ENCODE results near the gene AQP12A.
"Not testable (repeated sequence)": the region's sequence is repeated elsewhere in the genome, so short reads cannot be mapped to it uniquely, and the experiment has no call there.

AQP12A gene

GRCh38 chr2:240687741-240688552 is 3.7 kb upstream of the AQP12A start:
- DNase-seq (ENCODE audit: extremely low read depth, insufficient read length) = no peak
- no peak overlapping the region for H3K4me3 ChIP-seq (replicated peaks; ENCODE audit: low read depth, low read length)
- no peak for TF ChIP-seq CTCF (IDR thresholded peaks at IDR 0.05; ENCODE audit: insufficient read depth, low read length, poor library complexity, severe bottlenecking)
- no peaks in the 10 kb centered on the region for H3K27me3 ChIP-seq (replicated peaks; ENCODE audit: control insufficient read depth, insufficient read depth, low read length)
- H3K36me3 ChIP-seq (ENCODE audit: control insufficient read depth, insufficient read depth, low read length) = no peaks in the 10 kb centered on the region

GRCh38 chr2:240688553-240688919 is 3.1 kb upstream of the AQP12A start:
- Histone ChIP-seq H3K27me3 (replicated peaks; ENCODE audit: control insufficient read depth, insufficient read depth, low read length) (no peaks in the 10 kb centered on the region), H3K4me3 (replicated peaks; ENCODE audit: low read depth, low read length) (no peak overlapping the region), H3K36me3 (ENCODE audit: control insufficient read depth, insufficient read depth, low read length) (no peaks in the 10 kb centered on the region)
- TF ChIP-seq CTCF (IDR thresholded peaks at IDR 0.05; ENCODE audit: insufficient read depth, low read length, poor library complexity, severe bottlenecking) = no peak
- DNase-seq (ENCODE audit: extremely low read depth, insufficient read length) = no peak

- H3K27me3 ChIP-seq (replicated peaks; ENCODE audit: control insufficient read depth, insufficient read depth, low read length) = no peaks in the 10 kb centered on the region
- no peak for TF ChIP-seq CTCF (IDR thresholded peaks at IDR 0.05; ENCODE audit: insufficient read depth, low read length, poor library complexity, severe bottlenecking)
- H3K36me3 ChIP-seq (ENCODE audit: control insufficient read depth, insufficient read depth, low read length) = no peaks in the 10 kb centered on the region
- no peak for DNase-seq (ENCODE audit: extremely low read depth, insufficient read length)
- H3K4me3 ChIP-seq (replicated peaks; ENCODE audit: low read depth, low read length) = no peak overlapping the region
These were observed 1.7 kb upstream of the AQP12A start for GRCh38 chr2:240689975-240690374.

- not testable (repeated sequence) for DNase-seq (ENCODE audit: extremely low read depth, insufficient read length); H3K27me3 ChIP-seq (replicated peaks; ENCODE audit: control insufficient read depth, insufficient read depth, low read length); H3K4me3 ChIP-seq (replicated peaks; ENCODE audit: low read depth, low read length); H3K36me3 ChIP-seq (ENCODE audit: control insufficient read depth, insufficient read depth, low read length)
These were observed 1.1 kb upstream of the AQP12A start for GRCh38 chr2:240690421-240691074.

- H3K36me3 ChIP-seq (ENCODE audit: control insufficient read depth, insufficient read depth, low read length); DNase-seq (ENCODE audit: extremely low read depth, insufficient read length); H3K27me3 ChIP-seq (replicated peaks; ENCODE audit: control insufficient read depth, insufficient read depth, low read length); H3K4me3 ChIP-seq (replicated peaks; ENCODE audit: low read depth, low read length): not testable (repeated sequence)
These were observed 615 bp upstream of the AQP12A start for GRCh38 chr2:240691075-240691427.

- DNase-seq (ENCODE audit: extremely low read depth, insufficient read length); H3K4me3 ChIP-seq (replicated peaks; ENCODE audit: low read depth, low read length); H3K27me3 ChIP-seq (replicated peaks; ENCODE audit: control insufficient read depth, insufficient read depth, low read length); H3K36me3 ChIP-seq (ENCODE audit: control insufficient read depth, insufficient read depth, low read length): not testable (repeated sequence)
These were observed 1.2 kb downstream of the AQP12A start for GRCh38 chr2:240692583-240693561.

GRCh38 chr2:240694304-240694703 is 2.6 kb downstream of the AQP12A start:
- H3K27me3 ChIP-seq (replicated peaks; ENCODE audit: control insufficient read depth, insufficient read depth, low read length); H3K4me3 ChIP-seq (replicated peaks; ENCODE audit: low read depth, low read length); DNase-seq (ENCODE audit: extremely low read depth, insufficient read length); H3K36me3 ChIP-seq (ENCODE audit: control insufficient read depth, insufficient read depth, low read length): not testable (repeated sequence)

- not testable (repeated sequence) for H3K36me3 ChIP-seq (ENCODE audit: control insufficient read depth, insufficient read depth, low read length); H3K27me3 ChIP-seq (replicated peaks; ENCODE audit: control insufficient read depth, insufficient read depth, low read length); H3K4me3 ChIP-seq (replicated peaks; ENCODE audit: low read depth, low read length); DNase-seq (ENCODE audit: extremely low read depth, insufficient read length)
These were observed 3.9 kb downstream of the AQP12A start for GRCh38 chr2:240695593-240695992.

- not testable (repeated sequence) for H3K36me3 ChIP-seq (ENCODE audit: control insufficient read depth, insufficient read depth, low read length); H3K27me3 ChIP-seq (replicated peaks; ENCODE audit: control insufficient read depth, insufficient read depth, low read length); DNase-seq (ENCODE audit: extremely low read depth, insufficient read length)
These were observed 4.8 kb downstream of the AQP12A start for GRCh38 chr2:240696469-240696868.

GRCh38 chr2:240698852-240699561 is 7.3 kb downstream of the AQP12A start:
- H3K4me3 ChIP-seq (replicated peaks; ENCODE audit: low read depth, low read length); H3K27me3 ChIP-seq (replicated peaks; ENCODE audit: control insufficient read depth, insufficient read depth, low read length); DNase-seq (ENCODE audit: extremely low read depth, insufficient read length); H3K36me3 ChIP-seq (ENCODE audit: control insufficient read depth, insufficient read depth, low read length): not testable (repeated sequence)

More at GRCh38 chr2:240696469-240696868, 4.8 kb downstream of the AQP12A start:
- not testable (repeated sequence) for H3K4me3 ChIP-seq (replicated peaks; ENCODE audit: low read depth, low read length)

All from GM06990 (cell line).